Skeletal muscle cell (primary cell): ENCODE results near the gene GRP.
"Not testable (repeated sequence)": the region's sequence is repeated elsewhere in the genome, so short reads cannot be mapped to it uniquely, and the experiment has no call there.

Experiments used
- DNase-seq: peaks from one replicate; pipeline ENCODE4 v3.0.0-alpha.2; 2010; ENCODE audit warnings: low read depth
- H3K4me3 ChIP-seq: 2 replicates; pipeline ENCODE4 v1.5.1; 2011; ENCODE audit warnings: low read depth, mild to moderate bottlenecking, control low read depth, low read length, moderate library complexity

The GRP gene

GRCh38 chr18:59222341-59222740, 2.4 kb downstream of the GRP start:
- no peak for DNase-seq

GRCh38 chr18:59228351-59228750, 8.4 kb downstream of the GRP start:
- DNase-seq = no peak
- H3K4me3 ChIP-seq = no peak overlapping the region

More at GRCh38 chr18:59222341-59222740, 2.4 kb downstream of the GRP start:
- H3K4me3 ChIP-seq = no peak overlapping the region

- no peak overlapping the region for H3K4me3 ChIP-seq
- no peak for DNase-seq
Measured at GRCh38 chr18:59229191-59229590, 9.2 kb downstream of the GRP start.

GRCh38 chr18:59229701-59230443, 9.9 kb downstream of the GRP start:
- no peak for DNase-seq
- H3K4me3 ChIP-seq = no peak overlapping the region

- no peak overlapping the region for H3K4me3 ChIP-seq
- DNase-seq = no peak
Measured at GRCh38 chr18:59231114-59231513, 11.2 kb downstream of the GRP start.

- H3K4me3 ChIP-seq = no peak overlapping the region
- DNase-seq = no peak
Measured at GRCh38 chr18:59231877-59232276, 11.9 kb downstream of the GRP start.

GRCh38 chr18:59232309-59233016, 12.5 kb downstream of the GRP start:
- H3K4me3 ChIP-seq = no peak overlapping the region
- DNase-seq = no peak

- DNase-seq = no peak
- no peak overlapping the region for H3K4me3 ChIP-seq
Measured at GRCh38 chr18:59233017-59233410, 13.1 kb downstream of the GRP start.

- H3K4me3 ChIP-seq = no peak overlapping the region
- no peak for DNase-seq
Measured at GRCh38 chr18:59238385-59238784, 18.4 kb downstream of the GRP start.

GRCh38 chr18:59239642-59240041, 19.7 kb downstream of the GRP start:
- H3K4me3 ChIP-seq = no peak overlapping the region
- no peak for DNase-seq

- no peak overlapping the region for H3K4me3 ChIP-seq
- no peak for DNase-seq
Measured at GRCh38 chr18:59242906-59243305, 22.9 kb downstream of the GRP start.

GRCh38 chr18:59246796-59247195, 26.8 kb downstream of the GRP start:
- H3K4me3 ChIP-seq = no peak overlapping the region
- no peak for DNase-seq

GRCh38 chr18:59249199-59249774, 29.3 kb downstream of the GRP start:
- no peak overlapping the region for H3K4me3 ChIP-seq
- DNase-seq = peak; percentile 49

GRCh38 chr18:59255491-59255890, 35.5 kb downstream of the GRP start:
- not testable (repeated sequence) for DNase-seq, H3K4me3 ChIP-seq

GRCh38 chr18:59261842-59262241, 41.9 kb downstream of the GRP start:
- not testable (repeated sequence) for DNase-seq, H3K4me3 ChIP-seq

- DNase-seq, H3K4me3 ChIP-seq: not testable (repeated sequence)
Measured at GRCh38 chr18:59262243-59262642, 42.3 kb downstream of the GRP start.

GRCh38 chr18:59263661-59264060, 43.7 kb downstream of the GRP start:
- H3K4me3 ChIP-seq = no peak overlapping the region
- DNase-seq = no peak

GRCh38 chr18:59264121-59264571, 44.2 kb downstream of the GRP start:
- DNase-seq = no peak
- H3K4me3 ChIP-seq = no peak overlapping the region

- H3K4me3 ChIP-seq = no peak overlapping the region
- no peak for DNase-seq
Measured at GRCh38 chr18:59264651-59265245, 44.8 kb downstream of the GRP start.
